Measurements from ENCODE around the gene CEACAM19. TPM values are rescaled to one million over a fixed set of nuclear protein-coding genes. Genes with fewer than 3 reads are reported as not detected.

The CEACAM19 gene
- total RNA-seq, 1 donor, result 0.63 TPM

- no peak overlapping the region for H3K4me3 ChIP-seq (ENCODE audit: low read length)
- H3K4me1 ChIP-seq (ENCODE audit: insufficient read depth, low read length), result peaks cover 14% of the 10 kb centered on the region
- no peaks in the 10 kb centered on the region for H3K9me3 ChIP-seq (ENCODE audit: low read depth, low read length)
- H3K27me3 ChIP-seq (ENCODE audit: insufficient read depth, low read length), result no peaks in the 10 kb centered on the region
These were observed 29.6 kb upstream of the CEACAM19 start for GRCh38 chr19:44641501-44642265.

DNA sequence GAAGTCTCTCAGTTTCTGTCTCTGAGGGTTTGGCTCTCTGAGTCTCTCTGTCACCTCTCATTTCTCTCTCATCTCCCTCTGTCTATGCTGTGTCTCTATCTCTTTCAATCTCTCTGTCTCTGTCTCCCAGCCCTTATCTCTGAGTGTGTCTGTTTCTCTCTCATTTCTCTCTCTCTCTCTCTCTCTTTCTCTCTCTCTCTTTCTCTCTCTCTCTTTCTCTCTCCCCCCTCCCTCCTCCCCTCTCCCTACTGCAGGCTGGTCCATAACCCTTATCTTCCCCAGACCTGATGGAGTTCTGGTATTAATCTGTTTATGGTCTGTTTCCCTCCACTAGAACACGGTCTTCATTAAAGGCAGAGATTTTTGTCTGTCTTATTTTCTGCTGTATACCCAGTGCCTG is 28.9 kb upstream of the CEACAM19 start:
- H3K4me1 ChIP-seq (ENCODE audit: insufficient read depth, low read length), result peaks cover 11% of the 10 kb centered on the region
- H3K27me3 ChIP-seq (ENCODE audit: insufficient read depth, low read length), result no peaks in the 10 kb centered on the region
- no peaks in the 10 kb centered on the region for H3K9me3 ChIP-seq (ENCODE audit: low read depth, low read length)
- no peak overlapping the region for H3K4me3 ChIP-seq (ENCODE audit: low read length)

GRCh38 chr19:44643605-44644401 is 27.5 kb upstream of the CEACAM19 start, which contains the start of gene PVR:
TSS of gene PVR (plus strand) at chr19:44643910. CDS start at chr19:44644097, 187 bp downstream.
- peaks cover 11% of the 10 kb centered on the region for H3K4me1 ChIP-seq (ENCODE audit: insufficient read depth, low read length)
- H3K4me3 ChIP-seq (ENCODE audit: low read length), result peak within 1 kb of the TSS; percentile 51
- no peaks in the 10 kb centered on the region for H3K27me3 ChIP-seq (ENCODE audit: insufficient read depth, low read length)
- H3K9me3 ChIP-seq (ENCODE audit: low read depth, low read length), result no peaks in the 10 kb centered on the region

DNA sequence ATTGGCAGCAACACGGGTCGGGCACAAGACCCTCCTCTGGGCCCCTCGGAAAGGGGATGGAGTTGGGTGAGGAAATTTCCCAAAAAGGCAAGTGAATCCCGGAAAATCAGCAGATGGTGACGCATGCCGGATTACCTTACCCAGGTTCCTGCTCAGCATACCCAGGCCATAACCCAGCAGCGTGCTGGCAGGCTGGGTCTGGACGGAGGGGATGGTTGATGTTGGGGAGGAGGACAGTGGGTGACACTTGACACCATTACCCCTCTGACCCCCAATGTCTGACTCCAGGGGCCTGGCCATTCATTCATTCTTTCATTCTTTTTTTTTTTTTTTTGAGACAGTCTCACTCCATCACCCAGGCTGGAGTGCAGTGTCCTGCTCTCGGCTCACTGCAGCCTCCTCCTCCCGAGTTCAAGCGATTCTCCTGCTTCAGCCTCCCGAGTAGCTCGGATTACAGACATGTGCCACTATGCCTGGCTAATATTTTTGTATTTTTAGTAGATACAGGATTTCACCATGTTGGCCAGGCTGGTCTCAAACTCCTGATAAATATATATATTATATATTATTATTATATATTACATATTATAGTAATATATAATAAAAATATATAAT is 26.8 kb upstream of the CEACAM19 start:
- Histone ChIP-seq H3K4me3 (ENCODE audit: low read length) (peak overlapping the region; percentile 51), H3K27me3 (ENCODE audit: insufficient read depth, low read length) (no peaks in the 10 kb centered on the region), H3K4me1 (ENCODE audit: insufficient read depth, low read length) (peaks cover 11% of the 10 kb centered on the region), H3K9me3 (ENCODE audit: low read depth, low read length) (no peaks in the 10 kb centered on the region)

DNA sequence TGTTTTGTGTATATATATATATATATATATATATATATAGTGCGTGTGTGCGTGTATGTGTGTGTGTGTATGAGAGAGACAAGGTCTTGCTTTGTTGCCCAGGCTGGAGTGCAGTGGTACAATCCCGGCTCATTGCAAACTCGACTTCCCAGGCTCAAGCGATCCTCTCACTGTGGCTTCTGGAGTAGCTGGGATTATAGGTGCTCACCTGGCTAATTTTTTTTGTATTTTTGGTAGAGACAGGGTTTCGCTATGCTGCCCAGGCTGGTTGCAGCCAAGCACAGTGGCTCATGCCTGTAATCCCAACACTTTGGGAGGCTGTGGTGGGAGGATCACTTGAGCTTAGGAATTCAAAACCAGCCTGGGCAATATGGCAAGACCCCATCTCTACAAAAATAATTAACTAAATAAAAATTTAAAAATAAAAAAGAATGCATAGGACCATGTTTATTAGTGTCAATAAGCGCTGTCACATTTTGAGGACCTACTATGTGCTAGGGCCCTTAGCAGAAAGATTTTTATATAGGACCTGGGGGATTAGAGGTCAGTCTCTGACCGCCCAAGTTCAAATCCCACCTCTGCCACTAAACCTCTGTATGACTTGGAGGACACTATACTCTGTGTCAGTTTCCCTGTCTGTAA is 25.8 kb upstream of the CEACAM19 start:
- Histone ChIP-seq H3K4me1 (ENCODE audit: insufficient read depth, low read length) (peaks cover 11% of the 10 kb centered on the region), H3K9me3 (ENCODE audit: low read depth, low read length) (no peaks in the 10 kb centered on the region), H3K4me3 (ENCODE audit: low read length) (no peak overlapping the region), H3K27me3 (ENCODE audit: insufficient read depth, low read length) (no peaks in the 10 kb centered on the region)

DNA sequence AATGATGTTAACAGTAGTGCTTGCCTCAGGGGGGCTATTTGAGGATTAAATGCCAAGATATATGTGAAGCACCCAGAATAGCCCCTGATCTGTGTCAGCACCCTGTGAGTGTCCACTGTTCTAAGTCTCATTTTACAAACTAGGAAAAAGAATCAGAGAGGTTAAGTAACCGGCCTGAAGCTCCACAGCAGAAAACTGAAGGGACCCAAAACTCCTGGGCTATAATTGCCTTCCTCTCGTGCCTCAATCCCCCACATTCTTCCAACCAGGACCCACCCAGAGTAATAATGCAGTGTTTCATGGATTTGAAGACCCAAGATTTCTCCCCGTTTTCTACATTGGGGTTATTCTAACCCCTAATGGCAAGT is 25.2 kb upstream of the CEACAM19 start:
- no peaks in the 10 kb centered on the region for H3K27me3 ChIP-seq (ENCODE audit: insufficient read depth, low read length)
- H3K4me1 ChIP-seq (ENCODE audit: insufficient read depth, low read length), result peaks cover 11% of the 10 kb centered on the region
- no peaks in the 10 kb centered on the region for H3K9me3 ChIP-seq (ENCODE audit: low read depth, low read length)
- no peak overlapping the region for H3K4me3 ChIP-seq (ENCODE audit: low read length)

GRCh38 chr19:44647144-44647543 is 24.1 kb upstream of the CEACAM19 start:
- H3K27me3 ChIP-seq (ENCODE audit: insufficient read depth, low read length), result no peaks in the 10 kb centered on the region
- no peaks in the 10 kb centered on the region for H3K9me3 ChIP-seq (ENCODE audit: low read depth, low read length)
- no peak overlapping the region for H3K4me3 ChIP-seq (ENCODE audit: low read length)
- H3K4me1 ChIP-seq (ENCODE audit: insufficient read depth, low read length), result peaks cover 11% of the 10 kb centered on the region

DNA sequence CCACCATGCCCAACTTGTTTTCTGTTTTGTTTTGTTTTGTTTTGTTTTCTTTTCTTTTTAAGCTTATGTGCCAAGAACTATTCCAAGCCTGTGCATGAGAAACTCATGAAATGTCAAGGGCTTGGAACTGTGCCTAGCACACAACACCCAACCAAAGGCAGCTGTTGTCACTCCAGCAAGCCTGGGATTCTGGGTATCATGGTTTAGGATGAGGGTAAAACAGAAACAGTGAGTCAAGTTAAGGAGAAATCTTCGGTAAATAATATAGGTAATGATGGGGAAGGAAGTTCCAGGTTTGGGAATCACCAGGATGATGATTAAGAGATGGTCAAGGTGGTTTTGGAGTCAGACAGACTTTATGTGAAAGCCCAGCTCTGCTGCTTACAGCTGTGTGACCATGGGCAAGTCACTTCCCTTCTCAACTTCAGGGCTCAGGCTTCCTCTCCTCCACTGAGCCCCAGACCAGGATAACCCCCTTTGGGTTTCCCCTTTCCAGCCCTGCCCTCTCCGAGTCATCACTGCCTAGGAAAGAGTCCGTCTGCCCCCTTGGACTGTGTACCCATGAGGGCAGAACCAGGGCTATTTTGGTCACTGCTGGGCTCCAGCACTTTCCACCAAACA is 22.5 kb upstream of the CEACAM19 start:
- Histone ChIP-seq H3K4me1 (ENCODE audit: insufficient read depth, low read length) (peaks cover 7% of the 10 kb centered on the region), H3K9me3 (ENCODE audit: low read depth, low read length) (no peaks in the 10 kb centered on the region), H3K4me3 (ENCODE audit: low read length) (no peak overlapping the region), H3K27me3 (ENCODE audit: insufficient read depth, low read length) (no peaks in the 10 kb centered on the region)

DNA sequence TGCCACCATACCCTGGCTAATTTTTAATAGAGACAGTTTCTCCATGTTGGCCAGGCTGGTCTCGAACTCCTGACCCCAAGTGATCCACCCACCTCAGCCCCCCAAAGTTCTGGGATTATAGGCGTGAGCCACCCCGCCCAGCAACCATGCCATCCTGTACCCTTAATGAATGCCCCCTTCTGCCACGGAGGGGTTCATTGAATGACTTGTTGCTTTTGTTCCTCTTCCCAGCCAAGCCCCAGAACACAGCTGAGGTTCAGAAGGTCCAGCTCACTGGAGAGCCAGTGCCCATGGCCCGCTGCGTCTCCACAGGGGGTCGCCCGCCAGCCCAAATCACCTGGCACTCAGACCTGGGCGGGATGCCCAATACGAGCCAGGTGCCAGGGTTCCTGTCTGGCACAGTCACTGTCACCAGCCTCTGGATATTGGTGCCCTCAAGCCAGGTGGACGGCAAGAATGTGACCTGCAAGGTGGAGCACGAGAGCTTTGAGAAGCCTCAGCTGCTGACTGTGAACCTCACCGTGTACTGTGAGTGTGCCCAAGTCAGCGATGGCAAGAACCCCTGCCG is 21.6 kb upstream of the CEACAM19 start:
- Histone ChIP-seq H3K4me1 (ENCODE audit: insufficient read depth, low read length) (peaks cover under 1% of the 10 kb centered on the region), H3K27me3 (ENCODE audit: insufficient read depth, low read length) (no peaks in the 10 kb centered on the region), H3K9me3 (ENCODE audit: low read depth, low read length) (no peaks in the 10 kb centered on the region), H3K4me3 (ENCODE audit: low read length) (no peak overlapping the region)

DNA sequence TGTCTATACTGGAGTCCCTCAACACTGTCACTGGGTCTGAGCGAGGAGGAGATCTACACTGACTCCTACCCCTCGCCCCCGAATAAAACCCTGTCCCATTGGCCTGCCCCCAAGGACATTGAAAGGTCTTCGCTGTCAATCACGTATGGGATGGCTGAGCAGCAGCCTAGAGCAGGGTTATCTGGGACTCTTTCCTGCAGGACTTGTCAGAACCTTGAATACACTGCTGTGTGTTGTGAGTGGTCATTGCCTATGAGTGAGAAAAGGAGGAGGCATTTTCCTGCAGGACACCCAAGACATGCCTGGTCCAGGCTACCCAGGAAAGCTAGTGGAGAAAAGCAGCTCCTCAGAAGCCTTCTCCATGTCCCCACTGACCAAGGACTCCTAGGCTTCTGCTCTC is 17.9 kb upstream of the CEACAM19 start:
- H3K4me3 ChIP-seq (ENCODE audit: low read length), result no peak overlapping the region
- no peaks in the 10 kb centered on the region for H3K27me3 ChIP-seq (ENCODE audit: insufficient read depth, low read length)
- H3K9me3 ChIP-seq (ENCODE audit: low read depth, low read length), result no peaks in the 10 kb centered on the region
- no peaks in the 10 kb centered on the region for H3K4me1 ChIP-seq (ENCODE audit: insufficient read depth, low read length)

DNA sequence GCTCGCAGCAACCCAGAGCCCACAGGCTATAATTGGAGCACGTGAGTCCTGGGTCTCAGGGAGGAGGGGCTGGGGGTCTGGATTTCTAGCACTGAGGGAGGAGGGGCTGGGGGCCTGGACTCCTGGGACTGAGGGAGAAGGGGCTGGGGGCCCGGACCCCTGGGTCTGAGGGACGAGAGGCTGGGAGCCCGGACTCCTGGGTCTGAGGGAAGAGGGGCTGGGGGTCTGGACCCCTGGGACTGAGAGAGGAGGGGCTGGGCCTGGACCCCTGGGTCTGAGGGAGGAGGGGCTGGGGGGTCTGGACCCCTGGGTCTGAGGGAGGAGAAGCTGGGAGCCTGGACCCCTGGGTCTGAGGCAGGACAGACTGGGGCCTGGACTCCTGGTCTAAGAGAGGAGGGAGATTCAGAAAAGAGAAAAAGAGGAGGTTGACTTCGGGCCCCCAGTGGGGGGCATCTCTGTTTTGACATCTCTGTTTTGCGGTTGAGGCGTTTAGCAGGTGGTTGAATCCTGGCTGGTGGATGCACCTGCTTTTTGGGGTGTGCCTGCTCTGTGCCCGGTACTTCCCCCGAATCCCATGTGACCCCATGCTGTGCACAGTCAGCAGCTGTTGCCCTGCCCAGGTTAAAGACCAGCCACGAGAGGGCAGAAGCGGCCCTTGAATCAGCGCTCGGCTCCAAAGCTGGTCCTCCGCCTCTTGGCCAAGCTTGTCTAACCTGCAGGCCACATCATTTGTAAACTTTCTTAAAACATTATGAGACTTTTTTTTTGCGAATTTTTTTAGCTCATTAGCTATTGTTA is 17.1 kb upstream of the CEACAM19 start:
- Histone ChIP-seq H3K4me1 (ENCODE audit: insufficient read depth, low read length) (no peaks in the 10 kb centered on the region), H3K27me3 (ENCODE audit: insufficient read depth, low read length) (no peaks in the 10 kb centered on the region), H3K9me3 (ENCODE audit: low read depth, low read length) (no peaks in the 10 kb centered on the region), H3K4me3 (ENCODE audit: low read length) (no peak overlapping the region)

GRCh38 chr19:44657211-44657921 is 13.9 kb upstream of the CEACAM19 start:
- Histone ChIP-seq H3K27me3 (ENCODE audit: insufficient read depth, low read length) (no peaks in the 10 kb centered on the region), H3K4me1 (ENCODE audit: insufficient read depth, low read length) (no peaks in the 10 kb centered on the region), H3K9me3 (ENCODE audit: low read depth, low read length) (no peaks in the 10 kb centered on the region), H3K4me3 (ENCODE audit: low read length) (no peak overlapping the region)

DNA sequence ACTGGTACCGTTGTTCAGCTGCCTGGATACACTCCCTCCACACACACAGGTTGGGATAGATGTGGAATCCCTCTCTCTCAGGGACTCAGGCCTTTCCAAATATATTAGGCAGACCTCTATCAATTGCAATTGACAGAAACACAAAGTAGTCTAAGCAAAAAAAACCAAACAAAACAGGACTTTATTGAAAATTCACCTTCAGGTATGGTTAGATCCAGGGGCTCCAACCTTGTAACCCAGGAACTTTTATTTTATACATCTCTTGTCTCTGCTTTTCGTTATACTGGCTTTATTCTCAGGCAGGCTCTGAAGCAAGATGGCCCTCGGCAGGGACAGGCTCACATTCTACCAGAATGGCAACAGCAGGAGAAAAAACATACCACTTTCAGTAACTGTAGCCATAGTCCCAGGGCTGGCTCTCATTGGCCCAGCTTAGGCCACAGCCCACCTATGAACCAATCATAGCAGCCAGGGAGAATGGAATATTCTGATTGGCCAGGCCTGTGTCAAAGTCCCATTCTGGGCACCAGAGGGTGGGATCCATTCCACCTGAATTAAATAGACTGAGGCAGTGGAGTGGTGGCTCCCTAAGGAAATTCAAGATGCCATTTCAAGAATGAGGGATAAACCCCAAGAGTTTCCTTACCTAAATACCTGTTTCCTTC is 13.1 kb upstream of the CEACAM19 start:
- no peak overlapping the region for H3K4me3 ChIP-seq (ENCODE audit: low read length)
- H3K4me1 ChIP-seq (ENCODE audit: insufficient read depth, low read length), result no peaks in the 10 kb centered on the region
- no peaks in the 10 kb centered on the region for H3K9me3 ChIP-seq (ENCODE audit: low read depth, low read length)
- no peaks in the 10 kb centered on the region for H3K27me3 ChIP-seq (ENCODE audit: insufficient read depth, low read length)

Data from mononuclear cell (primary cell).